HUES6 (cell line): ENCODE results near the gene HIGD1B.

Source experiments
- H3K27ac ChIP-seq: 2 replicates; pipeline ENCODE4 v1.7.0; 2013; ENCODE audit warnings: low read depth, mild to moderate bottlenecking, low read length, inconsistent platforms
- H3K27me3 ChIP-seq: 2 replicates; pipeline ENCODE4 v1.6.1; 2013; ENCODE audit warnings: low read length; ENCODE audit not compliant: control insufficient read depth, insufficient read depth
- H3K36me3 ChIP-seq: 2 replicates; pipeline ENCODE4 v1.6.1; 2013; ENCODE audit warnings: low read length; ENCODE audit not compliant: control insufficient read depth, insufficient read depth
- H3K4me1 ChIP-seq: 2 replicates; pipeline ENCODE4 v1.6.1; 2013; ENCODE audit warnings: low read length; ENCODE audit not compliant: control insufficient read depth, insufficient read depth
- H3K4me3 ChIP-seq: 2 replicates; pipeline ENCODE4 v1.5.1; 2013; ENCODE audit warnings: low read depth, low read length
- H3K9ac ChIP-seq: one replicate; pipeline ENCODE4 v1.6.1; 2013; ENCODE audit warnings: mild to moderate bottlenecking, low read length
- H3K9me3 ChIP-seq: 2 replicates; pipeline ENCODE4 v1.6.1; 2013; ENCODE audit warnings: low read depth, low read length; ENCODE audit not compliant: control insufficient read depth, insufficient read depth

HIGD1B gene

DNA sequence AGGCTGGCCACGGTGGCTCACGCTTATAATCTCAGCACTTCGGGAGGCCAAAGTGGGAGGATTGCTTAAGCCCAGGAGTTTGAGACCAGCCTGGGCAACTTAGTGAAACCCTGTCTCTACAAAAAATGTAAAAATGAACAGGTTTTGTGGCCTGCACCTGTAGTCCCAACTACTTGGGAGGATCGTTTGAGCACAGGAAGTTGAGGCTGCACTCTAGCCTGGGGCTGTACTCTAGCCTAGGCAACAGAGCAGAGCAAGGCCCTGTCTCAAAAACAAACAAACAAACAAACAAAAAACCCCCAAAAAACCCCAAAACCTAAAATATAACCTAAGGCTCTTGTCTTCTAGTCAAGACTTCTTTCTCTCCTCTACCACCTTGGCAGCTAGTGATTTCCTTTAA, 7.4 kb upstream of the HIGD1B start:
- peaks cover 24% of the 10 kb centered on the region for H3K4me1 ChIP-seq
- H3K27me3 ChIP-seq = no peaks in the 10 kb centered on the region
- no peak overlapping the region for H3K9ac ChIP-seq
- H3K36me3 ChIP-seq = no peaks in the 10 kb centered on the region
- H3K9me3 ChIP-seq = no peaks in the 10 kb centered on the region
- no peak overlapping the region for H3K27ac ChIP-seq
- H3K4me3 ChIP-seq = no peak overlapping the region

DNA sequence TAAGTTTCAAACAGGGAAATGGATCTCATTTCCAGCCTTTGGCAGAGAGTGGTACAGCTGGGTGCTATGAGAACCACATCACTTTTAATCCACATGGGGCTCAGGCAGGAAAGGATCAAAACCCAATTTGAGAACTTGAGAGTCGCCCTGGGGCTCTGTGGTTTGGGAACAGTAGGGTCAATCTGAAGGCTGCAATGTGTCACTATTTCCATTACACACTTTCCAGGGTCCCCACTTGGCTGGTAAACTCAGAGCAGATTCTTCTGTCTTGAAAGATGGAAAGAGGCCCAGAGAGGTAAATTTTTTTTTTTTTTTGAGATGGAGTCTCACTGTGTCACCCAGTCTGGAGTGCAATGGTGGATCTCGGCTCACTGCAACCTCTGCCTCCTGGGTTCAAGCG, 6.7 kb upstream of the HIGD1B start:
- Histone ChIP-seq H3K9me3 (no peaks in the 10 kb centered on the region), H3K36me3 (no peaks in the 10 kb centered on the region), H3K4me3 (no peak overlapping the region), H3K9ac (no peak overlapping the region), H3K27me3 (no peaks in the 10 kb centered on the region), H3K27ac (no peak overlapping the region), H3K4me1 (peaks cover 24% of the 10 kb centered on the region)

DNA sequence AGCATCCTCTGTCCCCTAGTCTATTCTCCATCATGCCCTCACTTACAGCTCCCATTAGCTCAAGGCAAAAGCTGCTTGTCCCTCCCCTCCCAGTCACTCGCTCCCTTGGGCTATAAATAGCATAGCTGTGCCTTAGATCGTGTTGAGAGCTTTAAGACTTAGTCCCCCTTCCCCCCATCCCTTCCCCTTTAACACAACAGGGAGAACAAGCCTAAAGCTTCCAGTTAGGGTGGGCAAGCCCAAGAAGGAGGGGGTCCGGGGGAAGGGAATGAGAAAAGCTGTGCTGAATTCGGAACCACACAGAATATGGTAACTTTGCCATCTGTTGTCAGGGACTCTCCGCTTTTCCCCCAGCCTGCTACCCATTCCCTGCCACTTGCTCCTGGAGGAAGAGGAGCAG, 4.9 kb upstream of the HIGD1B start:
- Histone ChIP-seq H3K4me1 (peaks cover 24% of the 10 kb centered on the region), H3K9ac (no peak overlapping the region), H3K27me3 (no peaks in the 10 kb centered on the region), H3K4me3 (peak overlapping the region; percentile 43), H3K9me3 (no peaks in the 10 kb centered on the region), H3K27ac (no peak overlapping the region), H3K36me3 (no peaks in the 10 kb centered on the region)

DNA sequence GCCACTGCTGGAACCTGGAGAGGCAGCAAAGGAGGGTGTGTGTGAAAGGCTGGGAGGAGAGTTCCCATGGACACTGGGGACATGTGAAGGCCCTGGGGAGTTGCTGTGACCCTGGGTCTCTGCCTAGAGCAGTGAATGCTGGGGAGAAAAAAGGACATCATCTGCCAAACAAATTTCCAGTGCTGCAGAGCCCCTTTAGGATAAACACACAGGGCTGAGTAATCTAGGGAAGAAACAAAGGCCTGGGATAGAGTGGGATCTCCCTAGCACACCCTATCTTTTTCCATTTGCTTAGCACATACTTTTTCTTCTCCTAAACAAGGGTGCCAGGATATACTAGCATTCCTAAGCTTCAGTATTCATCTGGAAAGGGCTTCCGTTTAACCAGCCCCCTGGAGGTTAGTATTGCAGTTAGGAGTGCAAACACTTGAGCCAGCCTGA, 3.3 kb upstream of the HIGD1B start:
- H3K9ac ChIP-seq = no peak overlapping the region
- H3K9me3 ChIP-seq = no peaks in the 10 kb centered on the region
- no peak overlapping the region for H3K4me3 ChIP-seq
- no peak overlapping the region for H3K27ac ChIP-seq
- peaks cover 4% of the 10 kb centered on the region; the same call in 1 of the 2 replicates for H3K36me3 ChIP-seq
- peaks cover 24% of the 10 kb centered on the region for H3K4me1 ChIP-seq
- no peaks in the 10 kb centered on the region for H3K27me3 ChIP-seq

DNA sequence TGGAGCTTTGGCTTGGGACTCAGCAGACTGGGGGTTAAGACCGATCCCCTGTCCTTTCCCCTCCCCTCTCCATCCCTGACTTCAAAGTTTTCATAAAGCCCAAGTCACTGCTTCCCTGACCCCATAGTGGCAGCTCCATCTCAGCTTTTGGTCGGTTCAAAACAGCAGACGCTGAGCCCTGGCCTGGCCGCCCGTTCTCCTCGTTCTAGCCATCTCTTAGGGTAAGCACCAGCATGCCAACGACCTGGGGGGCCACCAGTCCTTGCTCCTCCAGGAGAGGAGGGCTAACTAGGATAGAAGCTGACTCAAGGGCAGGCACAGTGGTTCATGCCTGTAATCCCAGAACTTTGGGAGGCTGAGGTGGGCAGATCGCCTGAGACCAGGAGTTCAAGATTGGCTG, 1.5 kb upstream of the HIGD1B start:
- Histone ChIP-seq H3K4me3 (no peak overlapping the region), H3K4me1 (peaks cover 24% of the 10 kb centered on the region), H3K27me3 (no peaks in the 10 kb centered on the region), H3K36me3 (peaks cover 20% of the 10 kb centered on the region), H3K27ac (no peak overlapping the region), H3K9me3 (no peaks in the 10 kb centered on the region), H3K9ac (no peak overlapping the region)

DNA sequence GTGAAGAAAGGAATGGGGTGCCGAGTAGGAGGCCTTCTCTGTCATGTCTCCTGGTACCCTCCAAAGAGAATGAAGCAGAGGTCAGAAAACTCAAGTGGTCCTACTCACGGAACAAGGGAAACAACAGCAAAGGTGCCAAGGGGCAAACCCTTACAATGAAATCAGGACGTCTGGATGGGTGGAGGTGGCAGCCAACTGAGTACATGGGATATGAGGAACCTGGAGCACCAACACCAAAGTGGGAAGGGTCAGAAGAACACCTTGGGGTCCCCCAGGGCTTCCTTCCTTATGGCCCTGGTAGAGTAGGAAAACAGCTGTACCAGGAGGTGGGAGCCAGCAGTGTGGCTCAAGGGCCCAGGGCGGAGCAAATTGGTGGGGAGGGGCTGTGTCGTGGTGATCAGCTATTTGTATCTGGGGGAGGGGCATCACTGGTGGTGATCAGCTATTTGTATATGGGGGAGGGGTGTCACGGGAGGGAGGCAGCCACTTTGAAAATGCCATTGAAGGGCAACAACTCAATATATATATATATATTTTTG, 643 bp downstream of the HIGD1B start:
- Histone ChIP-seq H3K4me1 (peaks cover 14% of the 10 kb centered on the region), H3K36me3 (peaks cover 37% of the 10 kb centered on the region)

DNA sequence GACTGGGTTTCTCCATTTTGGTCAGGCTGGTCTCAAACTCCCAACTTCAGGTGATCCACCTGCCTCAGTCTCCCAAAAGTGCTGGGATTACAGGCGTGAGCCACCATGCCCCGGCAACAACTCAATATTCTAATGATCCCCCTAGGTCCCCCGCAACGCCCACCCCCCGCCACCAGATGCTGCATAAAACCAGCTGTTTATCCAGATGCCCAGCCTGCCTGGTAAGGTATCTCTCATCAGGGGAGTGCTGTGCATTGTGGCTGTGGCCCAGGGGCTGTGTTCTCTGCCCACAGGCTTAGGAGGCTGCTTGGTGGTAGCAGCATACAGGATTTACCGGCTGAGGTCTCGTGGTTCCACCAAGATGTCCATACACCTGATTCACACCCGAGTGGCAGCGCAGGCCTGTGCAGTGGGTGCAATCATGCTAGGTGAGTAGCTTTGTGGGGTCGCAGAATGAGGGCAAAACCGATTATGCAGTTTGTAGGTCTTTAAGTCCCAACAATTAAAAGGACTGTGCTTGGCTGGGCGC, 1.3 kb downstream of the HIGD1B start:
- peaks cover 8% of the 10 kb centered on the region for H3K4me1 ChIP-seq
- H3K4me3 ChIP-seq = no peak overlapping the region
- H3K9me3 ChIP-seq = no peaks in the 10 kb centered on the region
- no peaks in the 10 kb centered on the region for H3K27me3 ChIP-seq
- no peak overlapping the region for H3K27ac ChIP-seq
- peaks cover 44% of the 10 kb centered on the region for H3K36me3 ChIP-seq
- H3K9ac ChIP-seq = no peak overlapping the region

More for the DNA sequence above, 643 bp downstream of the HIGD1B start:
- Histone ChIP-seq H3K9me3 (no peaks in the 10 kb centered on the region), H3K27ac (no peak overlapping the region), H3K4me3 (no peak overlapping the region), H3K9ac (no peak overlapping the region), H3K27me3 (no peaks in the 10 kb centered on the region)

DNA sequence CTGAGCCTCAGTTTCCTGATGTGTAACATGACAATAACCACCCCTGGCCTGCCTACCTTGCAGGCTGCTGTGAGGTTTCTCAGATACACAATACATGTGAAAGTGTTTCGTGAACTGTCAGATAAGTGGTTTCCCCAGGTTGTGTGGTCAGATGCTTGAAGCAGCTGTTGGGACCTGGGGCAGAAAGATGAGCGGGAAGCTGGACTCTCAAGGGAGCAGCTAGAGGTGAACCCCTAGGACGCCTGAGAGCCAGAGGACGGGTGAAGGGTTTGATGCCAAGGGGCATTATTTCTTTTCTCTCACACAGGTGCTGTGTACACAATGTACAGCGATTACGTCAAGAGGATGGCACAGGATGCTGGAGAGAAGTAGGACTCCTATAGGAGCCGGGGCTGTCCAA, 2.3 kb downstream of the HIGD1B start:
- no peaks in the 10 kb centered on the region for H3K9me3 ChIP-seq
- no peak overlapping the region for H3K27ac ChIP-seq
- H3K4me1 ChIP-seq = no peaks in the 10 kb centered on the region
- no peaks in the 10 kb centered on the region for H3K27me3 ChIP-seq
- H3K36me3 ChIP-seq = peaks cover 54% of the 10 kb centered on the region
- H3K9ac ChIP-seq = no peak overlapping the region
- H3K4me3 ChIP-seq = no peak overlapping the region

DNA sequence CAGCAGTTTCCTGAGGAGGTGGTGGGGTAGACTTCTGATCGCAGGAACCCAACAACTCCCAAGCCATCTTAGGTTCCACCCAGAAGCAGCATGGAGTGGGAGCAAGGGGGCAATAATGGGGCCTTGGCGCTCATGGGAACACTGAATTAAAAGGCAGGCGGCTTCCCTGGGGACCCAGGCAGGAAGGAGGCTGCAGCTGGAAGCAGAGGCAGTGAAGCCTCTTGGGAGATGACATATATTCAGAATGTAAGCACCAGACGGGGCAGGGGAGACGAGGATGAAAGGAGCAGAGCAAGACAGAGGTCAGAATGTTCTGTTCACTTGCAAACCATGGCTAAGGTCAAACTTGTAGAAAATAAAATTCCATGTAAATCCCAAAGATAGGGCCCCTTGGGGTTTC, 2.9 kb downstream of the HIGD1B start:
- no peak overlapping the region for H3K4me3 ChIP-seq
- no peak overlapping the region for H3K9ac ChIP-seq
- no peaks in the 10 kb centered on the region for H3K4me1 ChIP-seq
- no peak overlapping the region for H3K27ac ChIP-seq
- peaks cover 59% of the 10 kb centered on the region for H3K36me3 ChIP-seq
- H3K9me3 ChIP-seq = no peaks in the 10 kb centered on the region
- no peaks in the 10 kb centered on the region for H3K27me3 ChIP-seq

DNA sequence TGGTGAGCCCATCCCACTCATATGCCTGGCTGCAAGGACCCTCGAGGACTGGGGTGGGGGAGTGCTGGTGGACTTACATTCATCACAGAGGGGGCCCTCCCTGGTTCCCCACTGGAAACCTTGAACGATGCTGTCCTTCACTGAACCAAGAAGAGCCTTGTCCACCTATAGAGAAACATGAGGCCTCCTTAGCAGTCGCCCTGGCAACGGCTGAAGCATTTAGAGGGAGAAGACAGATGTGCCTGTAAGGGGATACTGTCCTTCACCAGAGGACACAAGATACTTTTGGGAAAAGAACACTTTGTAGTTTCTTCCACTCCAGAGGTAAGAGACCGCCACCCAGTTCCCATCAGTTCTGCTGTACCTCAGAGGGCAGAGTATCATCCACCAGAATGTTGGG, 6.5 kb downstream of the HIGD1B start:
- Histone ChIP-seq H3K27ac (no peak overlapping the region), H3K9me3 (no peaks in the 10 kb centered on the region), H3K36me3 (peaks cover 91% of the 10 kb centered on the region), H3K4me3 (no peak overlapping the region), H3K27me3 (no peaks in the 10 kb centered on the region), H3K9ac (no peak overlapping the region), H3K4me1 (no peaks in the 10 kb centered on the region)

DNA sequence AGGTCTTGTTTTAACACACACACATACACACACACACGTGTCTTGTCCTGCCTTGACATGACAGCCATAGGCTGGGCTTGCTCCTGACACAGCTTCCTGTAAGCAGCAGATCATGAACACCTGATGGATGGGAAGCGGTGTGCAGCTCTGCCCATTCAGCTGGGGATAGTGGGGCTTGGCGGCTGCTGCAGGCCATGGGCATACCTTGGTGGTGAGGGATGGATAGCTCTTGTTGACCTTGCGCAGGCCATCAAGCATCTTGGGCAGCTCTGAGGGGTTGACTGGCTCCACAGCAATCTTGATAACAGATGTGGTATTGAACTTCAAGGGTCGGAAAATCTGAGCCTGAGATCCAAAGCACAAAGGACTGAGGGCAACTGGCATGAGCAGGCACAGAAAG, 12.0 kb downstream of the HIGD1B start:
- Histone ChIP-seq H3K27me3 (no peaks in the 10 kb centered on the region), H3K9me3 (no peaks in the 10 kb centered on the region), H3K4me1 (no peaks in the 10 kb centered on the region), H3K36me3 (peaks cover 95% of the 10 kb centered on the region), H3K9ac (no peak overlapping the region), H3K4me3 (no peak overlapping the region), H3K27ac (no peak overlapping the region)
